SK-N-SH treated with all-trans-retinoic acid at 6 μM for 48 hours (cell line): ENCODE data around the gene BLOC1S1.

ENCODE experiments used
- ATAC-seq: fragments of 200-7000 bp; cut with Tn5 transposase; 3 replicates; pipeline ENCODE4 v1.9.1; 2020; ENCODE audit warnings: mild to moderate bottlenecking, moderate library complexity
- BACH2 ChIP-seq: fragments of 250-450 bp; sonication (Bioruptor Pico); IDR thresholded peaks from 2 replicates; pipeline ENCODE4 v1.9.0; 2021; ENCODE audit warnings: mild to moderate bottlenecking, borderline replicate concordance
- CREB5 ChIP-seq: fragments of 250-450 bp; sonication (Bioruptor Pico); IDR thresholded peaks from 2 replicates; pipeline ENCODE4 v1.5.1; 2020; ENCODE audit warnings: low read depth, mild to moderate bottlenecking, moderate library complexity
- CSDC2 ChIP-seq: fragments of 250-450 bp; sonication (Bioruptor Pico); IDR thresholded peaks from 2 replicates; pipeline ENCODE4 v1.5.0; 2020; ENCODE audit warnings: mild to moderate bottlenecking, moderate library complexity
- CSRNP3 ChIP-seq: fragments of 250-450 bp; sonication (Bioruptor Pico); IDR thresholded peaks from 2 replicates; pipeline ENCODE4 v1.5.1; 2021; ENCODE audit warnings: mild to moderate bottlenecking, moderate library complexity
- ISL1 ChIP-seq: fragments of 250-450 bp; sonication (Bioruptor Pico); IDR thresholded peaks from 2 replicates; pipeline ENCODE4 v2.1.2; 2022; ENCODE audit warnings: mild to moderate bottlenecking, moderate library complexity
- OSR1 ChIP-seq: fragments of 250-450 bp; sonication (Bioruptor Pico); IDR thresholded peaks from 2 replicates; pipeline ENCODE4 v1.8.0; 2022; ENCODE audit warnings: moderate library complexity, mild to moderate bottlenecking, inconsistent platforms
- PATZ1 ChIP-seq: fragments of 250-450 bp; sonication (Bioruptor Pico); IDR thresholded peaks from 2 replicates; pipeline ENCODE4 v1.8.0; 2020; ENCODE audit warnings: mild to moderate bottlenecking, moderate library complexity, borderline replicate concordance
- POU6F1 ChIP-seq: fragments of 250-450 bp; sonication (Bioruptor Pico); IDR thresholded peaks from 2 replicates; pipeline ENCODE4 v1.8.0; 2021; ENCODE audit warnings: low read depth, mild to moderate bottlenecking, moderate library complexity, borderline replicate concordance
- PPARA ChIP-seq: fragments of 250-450 bp; sonication (Bioruptor Pico); IDR thresholded peaks from 2 replicates; pipeline ENCODE4 v1.5.0; 2020; ENCODE audit warnings: mild to moderate bottlenecking, borderline replicate concordance
- RARB ChIP-seq: fragments of 250-450 bp; sonication (Bioruptor Pico); IDR thresholded peaks from 2 replicates; pipeline ENCODE4 v1.8.0; 2021; ENCODE audit warnings: mild to moderate bottlenecking, moderate library complexity
- SNAI2 ChIP-seq: fragments of 250-450 bp; sonication (Bioruptor Pico); IDR thresholded peaks from 2 replicates; pipeline ENCODE4 v1.5.0; 2020; ENCODE audit warnings: mild to moderate bottlenecking, moderate library complexity
- TCF4 ChIP-seq: fragments of 250-450 bp; sonication (Bioruptor Pico); IDR thresholded peaks from 2 replicates; pipeline ENCODE4 v1.8.0; 2021; ENCODE audit warnings: mild to moderate bottlenecking, moderate library complexity, borderline replicate concordance
- TSHZ2 ChIP-seq: fragments of 250-450 bp; sonication (Bioruptor Pico); IDR thresholded peaks from 2 replicates; pipeline ENCODE4 v1.5.0; 2020; ENCODE audit warnings: mild to moderate bottlenecking, moderate library complexity
- ZFP3 ChIP-seq: fragments of 250-450 bp; sonication (Bioruptor Pico); IDR thresholded peaks from 2 replicates; pipeline ENCODE4 v1.5.0; 2020; ENCODE audit warnings: mild to moderate bottlenecking, moderate library complexity
- ZFP30 ChIP-seq: fragments of 450-650 bp; formaldehyde crosslinking; IDR thresholded peaks from 2 replicates; pipeline ENCODE4 v1.5.0; 2022; ENCODE audit warnings: mild to moderate bottlenecking, moderate library complexity
- ZNF565 ChIP-seq: fragments of 450-650 bp; formaldehyde crosslinking; conservative IDR thresholded peaks from 2 replicates; pipeline ENCODE4 v1.5.0; 2020; ENCODE audit warnings: low read depth, mild to moderate bottlenecking, moderate library complexity
- ZNF70 ChIP-seq: fragments of 450-650 bp; formaldehyde crosslinking; IDR thresholded peaks from 2 replicates; pipeline ENCODE4 v1.5.0; 2020; ENCODE audit warnings: mild to moderate bottlenecking, moderate library complexity
- ZNF8 ChIP-seq: fragments of 450-650 bp; formaldehyde crosslinking; IDR thresholded peaks from 2 replicates; pipeline ENCODE4 v1.5.0; 2020; ENCODE audit warnings: mild to moderate bottlenecking, moderate library complexity

The BLOC1S1 gene

GRCh38 chr12:55744340-55745030, 28.6 kb downstream of the BLOC1S1 start:
- ATAC-seq: peak; percentile 34
- TF ChIP-seq RARB (CRISPR knock-in tag) (no peak), PPARA (CRISPR knock-in tag) (no peak), BACH2 (CRISPR knock-in tag) (no peak), CSRNP3 (CRISPR knock-in tag) (no peak), CREB5 (no peak), ZFP30 (CRISPR knock-in tag) (no peak), ZNF70 (CRISPR knock-in tag) (no peak), PATZ1 (CRISPR knock-in tag) (no peak), POU6F1 (CRISPR knock-in tag) (no peak), ZFP3 (CRISPR knock-in tag) (no peak)

- TF ChIP-seq CSDC2: no peak
- no peak for TF ChIP-seq ZFP30 (CRISPR knock-in tag)
- TF ChIP-seq ZNF565 (CRISPR knock-in tag): no peak
- no peak for TF ChIP-seq ISL1
- TF ChIP-seq ZNF8 (CRISPR knock-in tag): no peak
- TF ChIP-seq OSR1 (CRISPR knock-in tag): no peak
- TF ChIP-seq PPARA (CRISPR knock-in tag): no peak
- TF ChIP-seq ZNF70 (CRISPR knock-in tag): no peak
- peak; percentile 6; the same call in 1 of the 3 replicates for ATAC-seq
Observed at GRCh38 chr12:55745361-55746173, 29.7 kb downstream of the BLOC1S1 start.

- ATAC-seq: no peak
- no peak for TF ChIP-seq CREB5
- no peak for TF ChIP-seq CSDC2
- TF ChIP-seq ISL1: no peak
- TF ChIP-seq SNAI2: no peak
- no peak for TF ChIP-seq ZFP3 (CRISPR knock-in tag)
- TF ChIP-seq PPARA (CRISPR knock-in tag): no peak
- TF ChIP-seq ZFP30 (CRISPR knock-in tag): no peak
- TF ChIP-seq TSHZ2 (CRISPR knock-in tag): no peak
- TF ChIP-seq TCF4: no peak
- no peak for TF ChIP-seq BACH2 (CRISPR knock-in tag)
Observed at GRCh38 chr12:55746174-55746912, 30.5 kb downstream of the BLOC1S1 start.
